OCI-LY1 (cell line): ENCODE results near the gene ADAMTS6.

Source experiments
- CTCF ChIP-seq: fragments of 200-600 bp; sonication (generic), shearing (Covaris generic); IDR thresholded peaks from 2 replicates; pipeline ENCODE4 v1.5.1; 2017; ENCODE audit warnings: mild to moderate bottlenecking, antibody characterized with exemption, low read length, moderate library complexity, mixed read lengths
- EZH2 ChIP-seq: fragments of 200-600 bp; sonication (generic), shearing (Covaris generic); IDR thresholded peaks from 2 replicates; pipeline ENCODE4 v1.8.0; 2017; ENCODE audit warnings: borderline replicate concordance, mixed run types, mild to moderate bottlenecking, antibody characterized with exemption, low read length, moderate library complexity, mixed read lengths

- no peak for TF ChIP-seq CTCF
- TF ChIP-seq EZH2, result no peak
Observed at GRCh38 chr5:65363499-65363898, 118.2 kb downstream of the ADAMTS6 start.
